H1 (cell line): ENCODE results near the gene POGLUT2. TPM values are rescaled to one million over a fixed set of nuclear protein-coding genes. Genes with fewer than 3 reads are reported as not detected.

ENCODE experiments used
- CTCF ChIA-PET: fragments of 300-600 bp; sonication (Branson Sonifier 250); formaldehyde crosslinking; loops from one replicate; lab custom pipeline; 2021; ENCODE audit not compliant: partially characterized antibody; lab: Charles Lee
- POLR2A ChIA-PET: fragments of 300-600 bp; sonication (Branson Sonifier 250); formaldehyde crosslinking; loops from one replicate; lab custom pipeline; 2021; ENCODE audit warnings: inconsistent platforms; ENCODE audit not compliant: partially characterized antibody; lab: Charles Lee
- DNase-seq, 2 experiments: peaks; one replicate each; pipeline versions ENCODE4 v3.0.0 to v3.0.0-alpha.2; 2010 to 2022; ENCODE audit warnings: low spot score in 2 of 2, low read depth in 1 of 2, mixed read lengths in 1 of 2
- FAIRE-seq: peaks from 2 replicates; lab custom pipeline; 2011; peaks lifted over from hg19 to GRCh38; lab: Jason Lieb, UNC
- H2AFZ ChIP-seq: 2 replicates; pipeline ENCODE4 v1.8.1; 2012; ENCODE audit warnings: low read length, inconsistent platforms
- H2AK5ac ChIP-seq: 2 replicates; pipeline ENCODE4 v1.6.1; 2013; ENCODE audit warnings: low read depth, low read length
- H2BK120ac ChIP-seq: replicated peaks from 2 replicates; pipeline ENCODE3; 2013; ENCODE audit warnings: low read depth, low read length, inconsistent platforms
- H2BK12ac ChIP-seq: 2 replicates; pipeline ENCODE4 v1.6.1; 2013; ENCODE audit warnings: low read depth, low read length
- H2BK15ac ChIP-seq: 2 replicates; pipeline ENCODE4 v1.6.1; 2013; ENCODE audit warnings: low read length
- H2BK20ac ChIP-seq: 2 replicates; pipeline ENCODE4 v1.6.1; 2013; ENCODE audit warnings: low read length
- H2BK5ac ChIP-seq: 2 replicates; pipeline ENCODE4 v1.6.1; 2013; ENCODE audit warnings: low read depth, low read length
- H3K14ac ChIP-seq: 2 replicates; pipeline ENCODE4 v1.6.1; 2013; ENCODE audit warnings: inconsistent platforms; ENCODE audit not compliant: insufficient read length
- H3K18ac ChIP-seq: 2 replicates; pipeline ENCODE4 v1.6.1; 2013; ENCODE audit warnings: low read length; ENCODE audit errors: extremely low read depth
- H3K23ac ChIP-seq: 2 replicates; pipeline ENCODE4 v1.6.1; 2013; ENCODE audit warnings: inconsistent platforms; ENCODE audit not compliant: insufficient read length
- H3K23me2 ChIP-seq: 2 replicates; pipeline ENCODE4 v1.6.1; 2013; ENCODE audit warnings: low read depth, low read length
- H3K27ac ChIP-seq: 2 replicates; pipeline ENCODE4 v1.6.1; 2011; ENCODE audit warnings: low read depth, low read length, inconsistent platforms
- H3K27me3 ChIP-seq, 4 experiments: replicated peaks in 1 of 4; 1 replicate in 1 of 4; 2 replicates in 3 of 4; pipeline versions ENCODE4 v1.6.1 to v1.8.1; 2011 to 2013; ENCODE audit warnings: low read length in 3 of 4, mild to moderate bottlenecking in 3 of 4, inconsistent platforms in 2 of 4, mixed read lengths in 2 of 4, moderate library complexity in 1 of 4; ENCODE audit not compliant: control insufficient read depth in 3 of 4, insufficient read depth in 3 of 4; ENCODE audit errors: extremely low read depth in 1 of 4
- H3K36me3 ChIP-seq, 4 experiments: 2 replicates each; pipeline versions ENCODE4 v1.6.1 to v1.8.1; 2011 to 2013; ENCODE audit warnings: mild to moderate bottlenecking in 4 of 4, low read length in 3 of 4, moderate library complexity in 2 of 4, control low read depth in 1 of 4, inconsistent platforms in 1 of 4; ENCODE audit not compliant: insufficient read depth in 4 of 4, control insufficient read depth in 2 of 4
- H3K4ac ChIP-seq: replicated peaks from 2 replicates; pipeline ENCODE3; 2013; ENCODE audit warnings: low read length, low read depth, mixed read lengths, inconsistent platforms; ENCODE audit not compliant: insufficient read length
- H3K4me1 ChIP-seq, 4 experiments: replicated peaks in 1 of 4; 1 replicate in 1 of 4; 2 replicates in 3 of 4; pipeline versions ENCODE4 v1.6.1 to v1.8.1; 2011 to 2013; ENCODE audit warnings: low read length in 3 of 4, inconsistent platforms in 2 of 4, mixed read lengths in 1 of 4; ENCODE audit not compliant: insufficient read depth in 4 of 4, control insufficient read depth in 3 of 4
- H3K4me2 ChIP-seq, 2 experiments: 2 replicates each; pipeline versions ENCODE4 v1.6.1 to v1.8.1; 2011 to 2013; ENCODE audit warnings: low read depth in 2 of 2, low read length in 2 of 2, control low read depth in 1 of 2, inconsistent platforms in 1 of 2, mild to moderate bottlenecking in 1 of 2; ENCODE audit not compliant: insufficient read depth in 1 of 2
- H3K4me3 ChIP-seq, 4 experiments: fragments of 200-600, 300-600 bp in 1 of 4; sonication (generic), shearing (Covaris generic), sonication (Bioruptor Twin) in 1 of 4; 2 replicates each; pipeline versions ENCODE4 v1.5.1 to v1.8.1; 2011 to 2016; ENCODE audit warnings: low read length in 4 of 4, low read depth in 3 of 4, control low read depth in 2 of 4, inconsistent platforms in 2 of 4, mild to moderate bottlenecking in 2 of 4, mixed read lengths in 1 of 4, moderate library complexity in 1 of 4; ENCODE audit not compliant: insufficient read depth in 2 of 4; ENCODE audit errors: extremely low read depth in 1 of 4
- H3K56ac ChIP-seq: replicated peaks from 2 replicates; pipeline ENCODE3; 2013; ENCODE audit warnings: low read depth, mild to moderate bottlenecking, mixed read lengths, low read length, inconsistent platforms; ENCODE audit not compliant: insufficient read length
- H3K79me1 ChIP-seq: 2 replicates; pipeline ENCODE4 v1.6.1; 2013; ENCODE audit warnings: low read depth, low read length, control low read depth
- H3K79me2 ChIP-seq, 2 experiments: 2 replicates each; pipeline versions ENCODE4 v1.6.1 to v1.8.1; 2012 to 2013; ENCODE audit warnings: low read length in 2 of 2, mild to moderate bottlenecking in 2 of 2, inconsistent platforms in 1 of 2; ENCODE audit not compliant: insufficient read depth in 2 of 2, control insufficient read depth in 1 of 2
- H3K9ac ChIP-seq, 4 experiments: replicated peaks in 1 of 4; 1 replicate in 1 of 4; 2 replicates in 3 of 4; pipeline versions ENCODE4 v1.6.1 to v1.8.1; 2011 to 2013; ENCODE audit warnings: low read depth in 3 of 4, low read length in 3 of 4, control low read depth in 2 of 4, mild to moderate bottlenecking in 2 of 4, moderate library complexity in 2 of 4, inconsistent platforms in 1 of 4; ENCODE audit errors: extremely low read depth in 1 of 4
- H3K9me3 ChIP-seq, 2 experiments: 2 replicates each; pipeline versions ENCODE4 v1.6.1 to v1.8.1; 2012 to 2013; ENCODE audit warnings: mild to moderate bottlenecking in 2 of 2, moderate library complexity in 2 of 2, control low read depth in 1 of 2, inconsistent platforms in 1 of 2, low read depth in 1 of 2, low read length in 1 of 2, mixed read lengths in 1 of 2; ENCODE audit not compliant: insufficient read depth in 2 of 2
- H4K20me1 ChIP-seq, 2 experiments: replicated peaks in 1 of 2; 2 replicates each; pipeline versions ENCODE3 to v1.8.1; 2011 to 2013; ENCODE audit warnings: inconsistent platforms in 2 of 2, low read length in 2 of 2, mild to moderate bottlenecking in 1 of 2; ENCODE audit not compliant: insufficient read depth in 2 of 2, control insufficient read depth in 1 of 2
- H4K5ac ChIP-seq: 2 replicates; pipeline ENCODE4 v1.6.1; 2013; ENCODE audit warnings: low read length, low read depth, mixed read lengths, inconsistent platforms; ENCODE audit not compliant: insufficient read length
- H4K8ac ChIP-seq: 2 replicates; pipeline ENCODE4 v1.8.0; 2013; ENCODE audit warnings: mild to moderate bottlenecking, moderate library complexity, low read length, inconsistent platforms; ENCODE audit not compliant: insufficient read depth; ENCODE audit errors: extremely low read depth
- H4K91ac ChIP-seq: replicated peaks from 2 replicates; pipeline ENCODE3; 2013; ENCODE audit warnings: low read length, mixed read lengths, inconsistent platforms; ENCODE audit not compliant: insufficient read length
- ASH2L ChIP-seq: fragments of 200-600, 300-600 bp; sonication (generic); IDR thresholded peaks from one replicate; pipeline ENCODE4 v1.7.1; 2017; ENCODE audit warnings: low read length
- CBX5 ChIP-seq: fragments of 300-800, 300-1000 bp; sonication (generic); IDR thresholded peaks from 2 replicates; pipeline ENCODE4 v1.7.1; 2016; ENCODE audit warnings: antibody characterized with exemption, low read length, low read depth
- EGR1 ChIP-seq: IDR thresholded peaks from 2 replicates; pipeline ENCODE4 v1.6.1; 2011; ENCODE audit warnings: low read depth, low read length, borderline replicate concordance
- EP300 ChIP-seq, 2 experiments: IDR thresholded peaks; 1 replicate in 1 of 2; 2 replicates in 1 of 2; pipeline ENCODE4 v1.6.1; 2011 to 2012; ENCODE audit warnings: low read depth in 2 of 2, low read length in 2 of 2, mild to moderate bottlenecking in 2 of 2, borderline replicate concordance in 1 of 2, inconsistent platforms in 1 of 2, moderate library complexity in 1 of 2
- FOSL1 ChIP-seq: IDR thresholded peaks from 2 replicates; pipeline ENCODE4 v1.6.1; 2011; ENCODE audit warnings: mild to moderate bottlenecking, low read depth, low read length, moderate library complexity; ENCODE audit not compliant: insufficient read depth
- HDAC2 ChIP-seq, 2 experiments: fragments of 300-600 bp in 1 of 2; sonication (generic) in 1 of 2; IDR thresholded peaks; 2 replicates each; pipeline ENCODE4 v1.6.1; 2011 to 2012; ENCODE audit warnings: low read depth in 2 of 2, low read length in 2 of 2, mild to moderate bottlenecking in 2 of 2, moderate library complexity in 2 of 2, borderline replicate concordance in 1 of 2, inconsistent platforms in 1 of 2
- HDAC6 ChIP-seq: IDR thresholded peaks from one replicate; pipeline ENCODE4 v1.7.1; 2012; ENCODE audit warnings: low read depth, mild to moderate bottlenecking, inconsistent platforms, low read length, moderate library complexity
- RBBP5 ChIP-seq: IDR thresholded peaks from 2 replicates; pipeline ENCODE4 v1.7.1; 2012; ENCODE audit warnings: low read depth, mild to moderate bottlenecking, inconsistent platforms, low read length, moderate library complexity, borderline replicate concordance
- RXRA ChIP-seq: IDR thresholded peaks from 2 replicates; pipeline ENCODE4 v1.6.1; 2011; ENCODE audit warnings: low read depth, mild to moderate bottlenecking, low read length, moderate library complexity; ENCODE audit not compliant: insufficient read depth
- SIN3A ChIP-seq, 2 experiments: IDR thresholded peaks in 1 of 2; conservative IDR thresholded peaks in 1 of 2; 2 replicates each; pipeline ENCODE4 v1.6.1; 2011 to 2012; ENCODE audit warnings: low read length in 2 of 2, improper control_type of control experiment in 1 of 2, low read depth in 1 of 2, mild to moderate bottlenecking in 1 of 2
- SP1 ChIP-seq: IDR thresholded peaks from 2 replicates; pipeline ENCODE4 v1.6.1; 2011; ENCODE audit warnings: low read depth, low read length
- SP2 ChIP-seq: IDR thresholded peaks from 2 replicates; pipeline ENCODE4 v1.6.1; 2012; ENCODE audit warnings: mild to moderate bottlenecking, low read length, inconsistent platforms
- USF2 ChIP-seq: IDR thresholded peaks from 2 replicates; pipeline ENCODE4 v1.6.1; 2011; ENCODE audit warnings: low read length, improper control_type of control experiment
- WGBS, 2 experiments: shearing (Covaris generic) in 1 of 2; methylation state at CpG; one replicate each; pipeline versions ENCODE4 v1.1.6 to v1.1.7; 2013 to 2015; ENCODE audit warnings: low lambda C conversion rate in 2 of 2, mixed read lengths in 2 of 2, inconsistent platforms in 1 of 2, low coverage in 1 of 2, missing lambda C conversion rate in 1 of 2; ENCODE audit not compliant: insufficient replicate concordance in 2 of 2, insufficient coverage in 1 of 2, insufficient read length in 1 of 2; ENCODE audit errors: extremely low coverage in 1 of 2, missing lambda C conversion rate in 1 of 2; 5-methylcytosine and 5-hydroxymethylcytosine counted together
- polyA plus RNA-seq, 7 experiments: library from polyadenylated mRNA; depleted of rRNA in 3 of 7; stranded (reverse) in 5 of 7; unstranded in 2 of 7; fragments of >200 nt in 5 of 7; fragments of 200-250 nt in 2 of 7; gene quantifications; 1 replicate in 5 of 7; 2 replicates in 1 of 7; 4 replicates in 1 of 7; pipeline versions ENCODE4 v1.2.1 to v1.2.3, GENCODE V29; 2011 to 2013; ENCODE audit warnings: missing spikeins in 2 of 7, mixed read lengths in 2 of 7
- total RNA-seq: library from RNA; stranded (reverse); fragmentation: NEBNext Ultra II Directional; extraction: Animal tissue kit (Norgen Biotek cat#: 25700); gene quantifications from 2 replicates; pipeline ENCODE4 v1.2.1, GENCODE V29; 2021

POGLUT2 gene
- total and polyA plus RNA-seq, 2 of the 8 experiments (the other 6 are each of a cell fraction or from before 2014, with no cell fraction given) = 9.9 to 22.3 TPM

DNA sequence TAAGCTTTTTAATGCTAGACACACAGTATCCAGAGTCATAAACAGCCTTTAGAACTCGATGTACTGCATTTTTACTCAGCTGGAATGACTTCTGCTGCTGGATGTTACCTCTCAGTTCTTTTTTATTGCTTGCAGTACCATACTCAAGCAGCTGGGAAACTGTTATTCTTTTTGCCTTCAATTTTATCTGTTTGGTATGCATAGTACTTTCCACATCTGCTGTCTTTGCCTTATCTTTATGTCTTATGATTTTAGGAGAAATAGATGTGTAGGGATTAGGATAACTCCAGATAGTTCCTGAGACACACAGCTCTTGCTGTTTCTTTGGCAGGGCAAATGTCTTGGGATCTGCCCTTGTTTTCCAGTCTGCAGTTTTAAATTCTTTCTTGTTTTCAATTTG is 56.7 kb downstream of the POGLUT2 start:
- no peak overlapping the region for H3K23ac ChIP-seq
- H4K20me1 ChIP-seq = no peaks in the 10 kb centered on the region
- no peak overlapping the region for H4K91ac ChIP-seq
- H3K79me2 ChIP-seq = no peaks in the 10 kb centered on the region
- no peak overlapping the region for H2BK5ac ChIP-seq
- H2BK12ac ChIP-seq = no peak overlapping the region
- H3K36me3 ChIP-seq = no peaks in the 10 kb centered on the region
- H3K4me1 ChIP-seq = no peaks in the 10 kb centered on the region
- H4K5ac ChIP-seq = no peak overlapping the region
- no peak overlapping the region for H2AFZ ChIP-seq
- 91% methylated on average over 1 of the region's 1 CpG; no CpG with 5 or more reads in 1 of the 2 experiments for WGBS, 2 experiments
- H3K79me1 ChIP-seq = no peaks in the 10 kb centered on the region
- no peaks in the 10 kb centered on the region for H3K27me3 ChIP-seq
- H3K4me2 ChIP-seq = no peak overlapping the region
- H3K56ac ChIP-seq = no peak overlapping the region
- H3K14ac ChIP-seq = no peak overlapping the region
- no peak overlapping the region for H4K8ac ChIP-seq
- no peaks in the 10 kb centered on the region; a peak in 1 of 4 replicates for H3K9me3 ChIP-seq
- no peak overlapping the region for H2BK20ac ChIP-seq
- H2BK15ac ChIP-seq = no peak overlapping the region
- H3K23me2 ChIP-seq = no peaks in the 10 kb centered on the region
- H3K4me3 ChIP-seq = no peak overlapping the region
- POLR2A ChIA-PET = no interaction called here
- H3K9ac ChIP-seq = no peak overlapping the region
- CTCF ChIA-PET = no interaction called here
- H2AK5ac ChIP-seq = no peak overlapping the region
- no peak overlapping the region for H3K4ac ChIP-seq
- FAIRE-seq (no peak), DNase-seq (no peak)
- no peak overlapping the region for H3K27ac ChIP-seq
- H2BK120ac ChIP-seq = no peak overlapping the region
- H3K18ac ChIP-seq = no peak overlapping the region
- TF ChIP-seq USF2 = no peak
- TF ChIP-seq RBBP5 = no peak
- TF ChIP-seq CBX5 = no peak
- TF ChIP-seq EP300 (IDR thresholded peaks at IDR 0.05; ENCODE audit: borderline replicate concordance in 1 of 2, low read depth in 2 of 2, low read length in 2 of 2) = no peak
- TF ChIP-seq SP2 = no peak
- TF ChIP-seq EGR1 = no peak
- TF ChIP-seq HDAC2 (IDR thresholded peaks at IDR 0.05; ENCODE audit: borderline replicate concordance in 1 of 2, low read depth in 2 of 2, low read length in 2 of 2) = no peak
- TF ChIP-seq SP1 = no peak
- no peak for TF ChIP-seq ASH2L
- TF ChIP-seq FOSL1 = no peak
- no peak for TF ChIP-seq RXRA
- no peak for TF ChIP-seq SIN3A (conservative IDR thresholded peaks at IDR 0.05 in 1 of 2, IDR thresholded peaks at IDR 0.05 in 1 of 2; ENCODE audit: low read depth in 1 of 2, low read length in 2 of 2)
- no peak for TF ChIP-seq HDAC6
